AG09309 (cell line): ENCODE measurements around the gene SORCS1.

Source experiments
- DNase-seq: peaks from one replicate; pipeline ENCODE4 v3.0.0-alpha.2; 2010; ENCODE audit warnings: low read depth
- H3K4me3 ChIP-seq: 2 replicates; pipeline ENCODE4 v1.5.1; 2011; ENCODE audit warnings: mild to moderate bottlenecking, low read depth, low read length, moderate library complexity; ENCODE audit not compliant: control insufficient read depth
- TF ChIP-seq, protein P1 (sequence below): IDR thresholded peaks from 2 replicates; pipeline ENCODE4 v1.5.1; 2011; ENCODE audit warnings: mild to moderate bottlenecking, low read depth, low read length, inconsistent platforms; ENCODE audit not compliant: insufficient read depth, control insufficient read depth; ENCODE audit errors: missing control alignments

SORCS1 gene

DNA sequence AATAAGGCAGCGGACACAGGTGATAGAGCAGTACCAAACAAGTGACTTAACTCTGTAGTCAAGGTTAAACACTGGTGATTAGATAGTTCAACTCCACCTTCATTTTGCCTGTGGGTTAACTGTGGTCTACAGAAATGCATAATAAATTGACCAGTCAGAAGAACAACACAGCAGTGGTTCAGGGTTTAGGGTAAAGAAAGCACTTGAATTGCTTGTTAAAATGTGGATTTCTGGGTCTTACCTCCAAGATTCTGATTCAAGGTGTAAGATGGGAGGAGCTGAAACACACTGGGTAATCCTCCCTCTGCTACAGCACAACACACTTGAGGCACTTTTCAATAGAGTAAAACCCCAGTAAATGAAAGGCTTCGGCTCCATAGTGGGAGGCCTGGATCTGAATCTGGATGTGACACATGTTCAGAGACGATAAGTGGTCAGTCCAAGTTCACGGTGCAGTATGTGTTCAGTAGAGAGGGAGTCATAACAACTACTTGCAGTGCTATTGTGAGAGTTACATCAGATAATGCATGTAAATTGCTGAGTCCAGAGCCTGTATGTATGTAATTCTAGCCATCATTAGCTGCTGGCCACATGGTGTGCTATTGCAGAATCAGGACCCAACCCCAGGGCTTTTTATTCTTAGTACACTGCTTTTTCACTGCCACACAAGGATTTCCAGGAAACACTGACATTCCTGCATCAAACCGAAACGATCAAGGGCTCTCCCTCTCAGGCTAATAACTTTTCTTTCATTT lies 141.7 kb downstream of the SORCS1 start:
- no peak overlapping the region for H3K4me3 ChIP-seq
- no peak for DNase-seq
- TF ChIP-seq, protein P1, sequence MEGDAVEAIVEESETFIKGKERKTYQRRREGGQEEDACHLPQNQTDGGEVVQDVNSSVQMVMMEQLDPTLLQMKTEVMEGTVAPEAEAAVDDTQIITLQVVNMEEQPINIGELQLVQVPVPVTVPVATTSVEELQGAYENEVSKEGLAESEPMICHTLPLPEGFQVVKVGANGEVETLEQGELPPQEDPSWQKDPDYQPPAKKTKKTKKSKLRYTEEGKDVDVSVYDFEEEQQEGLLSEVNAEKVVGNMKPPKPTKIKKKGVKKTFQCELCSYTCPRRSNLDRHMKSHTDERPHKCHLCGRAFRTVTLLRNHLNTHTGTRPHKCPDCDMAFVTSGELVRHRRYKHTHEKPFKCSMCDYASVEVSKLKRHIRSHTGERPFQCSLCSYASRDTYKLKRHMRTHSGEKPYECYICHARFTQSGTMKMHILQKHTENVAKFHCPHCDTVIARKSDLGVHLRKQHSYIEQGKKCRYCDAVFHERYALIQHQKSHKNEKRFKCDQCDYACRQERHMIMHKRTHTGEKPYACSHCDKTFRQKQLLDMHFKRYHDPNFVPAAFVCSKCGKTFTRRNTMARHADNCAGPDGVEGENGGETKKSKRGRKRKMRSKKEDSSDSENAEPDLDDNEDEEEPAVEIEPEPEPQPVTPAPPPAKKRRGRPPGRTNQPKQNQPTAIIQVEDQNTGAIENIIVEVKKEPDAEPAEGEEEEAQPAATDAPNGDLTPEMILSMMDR, result no peak

DNA sequence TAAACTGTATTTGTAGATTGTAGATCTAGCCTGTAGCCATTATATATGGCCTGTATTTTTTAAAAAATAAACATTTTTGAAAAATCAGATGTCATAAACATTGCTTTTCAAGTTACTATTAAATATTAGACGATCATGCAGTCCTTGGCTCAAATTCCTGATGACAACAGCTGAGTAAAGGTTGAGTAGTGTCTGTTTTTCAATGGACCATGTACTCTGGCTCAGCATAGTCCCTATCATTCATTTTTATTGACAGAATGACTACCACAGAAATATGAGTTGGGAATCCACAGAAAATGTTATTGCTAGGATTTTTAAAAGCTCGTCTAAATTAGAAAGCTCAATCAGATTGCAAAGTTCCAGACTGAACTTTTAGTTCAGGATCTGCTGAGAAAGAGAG lies 145.4 kb downstream of the SORCS1 start:
- no peak overlapping the region for H3K4me3 ChIP-seq
- DNase-seq, result no peak
- TF ChIP-seq, protein P1, result no peak

DNA sequence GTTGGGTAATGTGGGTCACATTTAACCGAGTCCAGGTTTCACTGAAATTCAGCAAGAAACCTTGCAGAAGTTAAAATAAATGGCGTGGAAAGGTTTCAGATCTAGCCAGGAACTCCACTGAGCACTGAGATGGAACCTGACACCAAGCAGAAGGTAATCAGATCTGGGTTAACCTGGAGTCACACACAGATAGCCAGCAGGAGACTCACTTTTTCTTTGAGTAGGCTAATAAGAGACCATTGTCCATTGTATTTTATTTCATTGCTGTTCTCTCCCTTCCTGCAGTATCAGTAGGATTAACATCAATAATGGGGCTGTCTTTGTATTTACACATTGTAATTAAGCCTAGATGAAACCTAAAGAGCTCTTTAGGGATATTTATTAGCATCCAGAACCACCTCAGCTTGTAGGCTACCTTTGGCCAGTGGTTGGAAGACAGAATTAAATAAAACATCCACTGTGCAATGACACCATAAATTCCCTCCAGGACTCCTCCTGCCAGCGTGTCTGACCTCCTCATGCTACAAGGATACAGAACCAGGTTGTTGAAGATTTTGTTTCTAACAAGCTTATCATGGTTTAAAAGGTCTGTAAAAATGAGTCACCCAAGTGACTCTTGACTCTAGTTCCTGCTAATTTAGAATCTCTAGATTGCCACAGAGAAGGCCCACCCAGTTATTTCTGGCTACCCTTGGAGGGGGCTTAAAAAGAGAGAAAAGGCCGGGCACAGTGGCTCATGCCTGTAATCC lies 151.1 kb downstream of the SORCS1 start:
- TF ChIP-seq, protein P1, result no peak
- no peak for DNase-seq

DNA sequence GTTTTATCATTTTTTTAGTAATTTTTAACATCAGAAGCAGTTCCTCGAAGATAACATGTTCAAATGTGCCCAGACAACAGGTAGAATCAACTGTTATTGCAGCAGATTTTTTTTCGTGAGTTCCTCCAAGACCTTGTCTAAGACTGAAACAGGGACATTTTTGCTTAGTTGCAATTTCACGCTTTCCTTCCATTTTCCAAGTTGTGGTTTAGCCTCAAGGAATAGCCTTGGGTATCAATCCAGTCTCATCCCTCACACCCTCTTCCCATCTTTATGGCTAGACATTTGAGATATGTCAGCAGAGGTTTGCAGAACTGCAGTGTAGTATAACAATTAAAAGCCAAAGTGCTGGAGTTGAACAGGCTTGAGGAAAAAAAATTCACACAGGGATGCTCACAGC lies 152.5 kb downstream of the SORCS1 start:
- no peak overlapping the region for H3K4me3 ChIP-seq
- TF ChIP-seq, protein P1, result no peak
- DNase-seq, result no peak

More for the DNA sequence above, 151.1 kb downstream of the SORCS1 start:
- no peak overlapping the region for H3K4me3 ChIP-seq

DNA sequence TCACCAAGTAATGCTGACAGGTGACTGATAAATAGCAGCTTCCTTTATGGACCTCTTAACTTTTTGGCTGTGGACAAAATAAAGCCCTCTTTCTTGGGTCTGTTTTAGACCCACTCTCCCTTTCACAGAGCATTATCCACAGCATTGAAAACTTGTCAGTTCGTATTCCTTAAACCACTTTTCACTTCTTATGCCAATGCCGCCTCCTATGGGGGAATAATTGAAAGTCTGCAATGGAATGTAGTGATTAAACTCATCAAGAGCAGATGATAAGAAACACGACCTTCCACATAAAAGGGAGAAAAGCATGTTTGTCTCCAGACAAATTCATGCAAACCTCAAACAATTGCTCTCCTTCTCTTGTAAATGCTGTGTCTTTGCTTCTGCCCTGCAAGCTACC lies 153.4 kb downstream of the SORCS1 start:
- TF ChIP-seq, protein P1, result no peak
- H3K4me3 ChIP-seq, result no peak overlapping the region
- DNase-seq, result no peak

DNA sequence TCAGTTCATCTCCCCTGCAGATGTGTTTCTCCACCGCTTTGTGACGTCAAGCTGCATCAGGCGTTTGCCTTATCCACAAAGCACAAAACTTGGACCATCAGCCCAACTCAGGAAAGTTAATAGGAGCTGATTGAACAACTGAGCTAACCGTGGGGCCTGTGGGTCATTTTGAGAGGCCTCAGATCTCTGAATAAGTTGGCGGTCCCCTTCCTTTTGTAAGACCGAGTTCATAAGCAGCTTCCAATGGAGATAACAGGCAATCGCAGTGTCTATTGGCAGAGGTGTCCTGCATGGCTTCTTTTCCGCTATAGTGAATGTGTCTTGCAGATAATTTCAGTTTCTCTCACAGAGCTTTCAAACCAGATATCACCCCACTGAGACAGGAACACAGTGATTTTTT lies 154.0 kb downstream of the SORCS1 start:
- TF ChIP-seq, protein P1, result no peak
- no peak for DNase-seq
- no peak overlapping the region for H3K4me3 ChIP-seq
